SJSA1 (cell line): ENCODE measurements around the gene WHAMM. TPM values are rescaled to one million over a fixed set of nuclear protein-coding genes. Genes with fewer than 3 reads are reported as not detected.

Experiments
- DNase-seq, 2 experiments: peaks; one replicate each; pipeline ENCODE4 v3.0.0-alpha.2; 2015 to 2020; ENCODE audit warnings: low spot score in 2 of 2, low read depth in 1 of 2
- H3K27ac ChIP-seq: fragments of 250-450 bp; sonication (Bioruptor Pico); 2 replicates; pipeline ENCODE4 v1.5.1; 2020; ENCODE audit warnings: mild to moderate bottlenecking, moderate library complexity
- H3K27me3 ChIP-seq: fragments of 250-450 bp; sonication (Bioruptor Pico); replicated peaks from 2 replicates; pipeline ENCODE4 v1.5.1; 2020; ENCODE audit warnings: mild to moderate bottlenecking, moderate library complexity
- H3K36me3 ChIP-seq: fragments of 250-450 bp; sonication (Bioruptor Pico); 2 replicates; pipeline ENCODE4 v1.5.1; 2020; ENCODE audit warnings: mild to moderate bottlenecking
- H3K4me1 ChIP-seq: fragments of 250-450 bp; sonication (Bioruptor Pico); replicated peaks from 2 replicates; pipeline ENCODE4 v1.6.1; 2021; ENCODE audit warnings: mild to moderate bottlenecking
- H3K4me3 ChIP-seq: fragments of 250-450 bp; sonication (Bioruptor Pico); 2 replicates; pipeline ENCODE4 v1.5.1; 2020; ENCODE audit warnings: mild to moderate bottlenecking
- H3K9me3 ChIP-seq: fragments of 250-450 bp; sonication (Bioruptor Pico); replicated peaks from 2 replicates; pipeline ENCODE4 v1.5.1; 2020; ENCODE audit warnings: mild to moderate bottlenecking
- total RNA-seq: library from RNA; depleted of rRNA; stranded (reverse); fragments of >200 nt; shearing (Covaris generic); gene quantifications from 2 replicates; pipeline ENCODE4 v1.2.3, GENCODE V29; 2014

The WHAMM gene
- total RNA-seq, 1 experiment from 2014 or later = 4.8 TPM

DNA sequence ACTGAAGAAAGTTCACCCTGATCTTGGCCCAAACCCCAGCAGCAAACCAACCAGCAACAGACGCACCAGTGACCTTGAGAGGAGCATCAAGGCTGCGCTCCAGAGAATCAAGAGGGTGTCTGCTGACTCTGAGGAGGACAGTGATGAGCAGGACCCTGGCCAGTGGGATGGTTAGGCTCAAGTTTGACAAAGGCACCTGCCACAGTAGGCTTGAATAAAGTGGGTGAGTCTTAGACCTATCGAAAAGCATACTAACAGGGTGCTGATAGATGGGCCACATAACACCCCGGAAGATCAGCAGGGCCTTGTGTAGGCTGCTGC is 23.9 kb downstream of the WHAMM start:
- H3K9me3 ChIP-seq = no peaks in the 10 kb centered on the region
- peaks cover 23% of the 10 kb centered on the region for H3K4me1 ChIP-seq
- peak overlapping the region; percentile 63 for H3K27ac ChIP-seq
- DNase-seq = no peak
- H3K4me3 ChIP-seq = no peak overlapping the region
- H3K27me3 ChIP-seq = no peaks in the 10 kb centered on the region
- H3K36me3 ChIP-seq = peaks cover 74% of the 10 kb centered on the region

DNA sequence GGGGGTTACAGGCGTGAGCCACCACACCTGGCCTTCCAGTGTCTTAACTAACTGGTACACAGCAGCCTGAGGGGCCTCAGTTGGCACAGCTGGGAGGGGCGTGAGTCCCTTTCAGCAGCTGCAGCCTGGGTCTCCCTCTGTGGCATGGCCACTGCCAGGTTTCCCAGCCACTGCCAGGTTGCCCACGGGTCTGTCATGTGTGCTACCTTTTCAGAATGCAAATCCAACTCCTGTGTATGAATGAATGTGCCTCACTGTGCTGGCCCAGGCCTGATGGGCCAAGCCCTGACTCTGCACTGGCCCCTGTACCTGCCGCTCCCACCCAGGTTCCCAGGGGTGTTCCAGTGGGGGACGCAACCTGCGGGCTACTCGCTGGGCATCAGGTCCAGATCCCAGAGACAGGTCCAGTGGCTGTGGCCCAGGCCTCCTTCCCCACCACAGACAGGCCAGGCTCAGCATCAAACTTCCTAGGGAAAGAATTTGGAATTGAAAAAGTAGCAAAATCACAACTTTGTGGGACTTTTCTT is 26.0 kb downstream of the WHAMM start:
- no peak overlapping the region for H3K27ac ChIP-seq
- H3K4me1 ChIP-seq = peaks cover 23% of the 10 kb centered on the region
- H3K4me3 ChIP-seq = no peak overlapping the region
- H3K36me3 ChIP-seq = peaks cover 57% of the 10 kb centered on the region
- DNase-seq = no peak
- H3K9me3 ChIP-seq = no peaks in the 10 kb centered on the region
- no peaks in the 10 kb centered on the region for H3K27me3 ChIP-seq

DNA sequence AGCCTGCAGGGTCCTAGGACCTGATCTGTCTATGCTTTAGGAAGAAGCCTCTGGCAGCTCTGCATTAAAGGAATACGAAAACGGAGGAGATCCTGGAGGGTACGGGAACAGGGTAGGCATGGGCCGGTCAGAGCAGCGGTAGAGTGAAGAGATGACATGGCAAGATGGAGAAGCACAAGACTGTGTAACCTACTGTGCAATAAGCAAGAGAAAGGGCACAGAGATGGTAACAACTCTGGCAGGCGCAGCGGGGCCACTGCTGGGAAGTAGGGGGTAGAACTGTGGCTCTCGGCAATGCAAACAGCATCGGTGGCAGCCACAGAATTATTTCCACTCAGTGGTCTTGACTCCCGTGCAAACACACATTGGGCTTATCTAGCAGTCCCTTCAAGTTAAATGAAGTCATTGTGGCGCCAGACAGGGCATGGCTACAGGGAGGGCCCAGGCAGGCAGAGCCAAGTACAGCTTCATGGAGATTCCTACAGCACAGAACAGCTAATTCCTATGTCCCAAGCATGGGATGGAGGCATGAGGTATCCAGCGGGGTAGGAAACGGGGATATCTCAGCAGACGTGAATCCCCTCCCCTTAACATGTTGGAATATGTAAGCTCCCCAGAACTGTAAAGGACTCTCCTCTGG is 28.8 kb downstream of the WHAMM start:
- no peaks in the 10 kb centered on the region for H3K27me3 ChIP-seq

DNA sequence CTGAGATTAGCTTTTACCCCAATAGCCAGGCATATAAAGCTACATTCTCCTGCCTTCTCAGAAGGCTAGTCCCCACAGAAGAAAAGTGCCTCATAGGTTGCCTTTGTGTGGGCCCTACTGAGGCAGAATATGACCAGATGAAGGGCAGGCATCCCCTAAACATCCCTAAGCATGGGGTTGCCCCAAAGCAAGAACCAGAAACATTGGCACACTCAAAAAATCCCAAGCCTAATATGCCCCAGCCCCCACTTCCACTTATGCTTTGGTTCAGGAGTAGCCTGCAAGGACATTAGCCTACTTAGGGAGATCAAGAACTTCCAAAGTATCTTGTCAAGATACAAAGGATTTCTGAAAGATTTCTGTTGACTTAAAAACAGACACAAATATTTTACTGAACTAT is 29.7 kb downstream of the WHAMM start:
- no peak overlapping the region for H3K4me3 ChIP-seq
- no peak overlapping the region for H3K27ac ChIP-seq
- H3K4me1 ChIP-seq = no peaks in the 10 kb centered on the region
- H3K36me3 ChIP-seq = peaks cover 32% of the 10 kb centered on the region
- DNase-seq = no peak
- no peaks in the 10 kb centered on the region for H3K27me3 ChIP-seq
- no peaks in the 10 kb centered on the region for H3K9me3 ChIP-seq

More for the DNA sequence above, 28.8 kb downstream of the WHAMM start:
- peaks cover 41% of the 10 kb centered on the region for H3K36me3 ChIP-seq
- no peak overlapping the region for H3K4me3 ChIP-seq
- H3K27ac ChIP-seq = no peak overlapping the region
- no peaks in the 10 kb centered on the region for H3K9me3 ChIP-seq
- peaks cover 6% of the 10 kb centered on the region for H3K4me1 ChIP-seq
- DNase-seq = no peak

DNA sequence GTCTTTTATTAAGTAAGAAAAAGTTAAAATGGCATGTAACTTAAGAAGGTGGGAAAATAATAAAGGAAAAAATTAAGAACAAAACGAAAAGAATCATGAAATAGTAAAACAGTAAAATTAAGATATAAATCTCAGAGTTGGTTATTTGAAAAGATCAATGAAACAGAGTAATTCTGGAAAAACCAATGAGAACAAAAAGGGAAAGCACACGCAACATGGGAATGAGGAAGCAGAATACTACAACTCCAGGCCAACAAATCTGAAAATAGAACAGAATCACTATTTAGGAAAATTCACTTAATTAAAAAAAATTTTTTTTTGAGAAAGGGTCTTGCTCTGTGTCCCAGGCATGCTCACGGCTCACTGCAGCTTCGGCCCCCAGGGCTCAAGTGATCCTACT is 30.7 kb downstream of the WHAMM start:
- no peak overlapping the region for H3K27ac ChIP-seq
- H3K4me3 ChIP-seq = no peak overlapping the region
- H3K9me3 ChIP-seq = no peaks in the 10 kb centered on the region
- H3K27me3 ChIP-seq = no peaks in the 10 kb centered on the region
- H3K4me1 ChIP-seq = no peaks in the 10 kb centered on the region
- peaks cover 23% of the 10 kb centered on the region for H3K36me3 ChIP-seq
- DNase-seq = no peak

DNA sequence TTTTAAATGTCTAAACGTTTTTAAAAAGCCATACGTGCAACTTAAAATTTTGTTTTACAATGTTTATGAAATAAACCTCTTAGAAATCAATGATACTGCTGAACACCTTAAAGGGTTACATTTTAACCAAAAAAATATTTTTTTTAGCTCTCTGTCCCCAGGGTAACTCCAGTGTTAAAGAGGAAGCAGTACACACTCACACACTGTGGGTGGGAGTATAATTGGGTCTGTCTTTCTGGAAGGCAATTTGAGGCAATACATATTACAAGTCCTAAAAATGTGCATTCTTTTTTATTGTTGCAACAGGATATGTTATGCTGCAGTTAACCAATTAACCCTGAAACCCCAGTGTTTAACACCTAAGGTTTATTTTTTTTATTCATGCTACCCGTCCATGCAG is 34.1 kb downstream of the WHAMM start:
- no peak for DNase-seq
- Histone ChIP-seq H3K27ac (no peak overlapping the region), H3K9me3 (no peaks in the 10 kb centered on the region), H3K4me3 (no peak overlapping the region), H3K4me1 (no peaks in the 10 kb centered on the region), H3K27me3 (no peaks in the 10 kb centered on the region), H3K36me3 (no peaks in the 10 kb centered on the region)

DNA sequence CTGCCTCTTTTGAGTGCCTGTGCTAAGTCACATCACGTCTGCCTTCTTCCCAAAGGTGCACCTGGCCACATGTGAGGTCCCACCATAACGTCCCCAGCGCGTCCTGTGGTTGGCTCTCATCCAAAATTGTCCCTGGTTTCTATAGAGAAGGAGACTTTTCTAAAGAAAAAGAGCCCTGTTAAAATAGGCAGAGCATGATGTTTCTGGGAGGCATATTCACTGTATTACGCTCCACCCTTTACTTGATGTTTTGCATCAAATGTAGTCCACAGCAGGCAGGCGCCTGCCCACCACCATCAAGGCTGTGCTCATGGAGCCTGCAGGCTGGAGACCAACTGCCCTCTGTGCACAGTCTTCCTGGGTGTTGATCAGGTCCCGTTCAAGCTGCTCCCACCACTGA is 36.3 kb downstream of the WHAMM start:
- Histone ChIP-seq H3K27ac (no peak overlapping the region), H3K4me3 (no peak overlapping the region), H3K27me3 (no peaks in the 10 kb centered on the region), H3K9me3 (no peaks in the 10 kb centered on the region), H3K36me3 (no peaks in the 10 kb centered on the region), H3K4me1 (no peaks in the 10 kb centered on the region)
- DNase-seq = no peak

DNA sequence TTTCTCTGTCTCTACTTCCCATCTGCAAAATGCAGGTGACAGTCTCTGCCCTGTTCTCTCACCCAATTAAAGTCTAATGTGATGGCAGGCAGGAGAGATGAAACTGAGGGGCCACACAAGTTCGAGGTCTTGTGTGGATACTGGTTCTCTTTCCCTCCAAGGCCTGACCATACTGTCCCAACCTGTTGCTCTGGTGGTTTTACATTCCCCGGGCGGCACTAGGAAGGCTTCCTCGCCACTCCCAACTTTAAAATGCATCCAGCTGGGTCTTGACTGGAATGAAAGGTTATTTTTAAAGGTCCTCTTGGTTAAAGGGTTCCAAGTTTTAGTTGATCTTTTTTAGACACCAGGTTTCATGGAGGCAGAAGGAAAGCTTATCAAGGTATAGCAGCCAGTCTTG is 37.2 kb downstream of the WHAMM start:
- Histone ChIP-seq H3K27ac (no peak overlapping the region), H3K36me3 (no peaks in the 10 kb centered on the region), H3K4me1 (no peaks in the 10 kb centered on the region), H3K4me3 (no peak overlapping the region), H3K9me3 (no peaks in the 10 kb centered on the region), H3K27me3 (no peaks in the 10 kb centered on the region)
- DNase-seq = no peak

DNA sequence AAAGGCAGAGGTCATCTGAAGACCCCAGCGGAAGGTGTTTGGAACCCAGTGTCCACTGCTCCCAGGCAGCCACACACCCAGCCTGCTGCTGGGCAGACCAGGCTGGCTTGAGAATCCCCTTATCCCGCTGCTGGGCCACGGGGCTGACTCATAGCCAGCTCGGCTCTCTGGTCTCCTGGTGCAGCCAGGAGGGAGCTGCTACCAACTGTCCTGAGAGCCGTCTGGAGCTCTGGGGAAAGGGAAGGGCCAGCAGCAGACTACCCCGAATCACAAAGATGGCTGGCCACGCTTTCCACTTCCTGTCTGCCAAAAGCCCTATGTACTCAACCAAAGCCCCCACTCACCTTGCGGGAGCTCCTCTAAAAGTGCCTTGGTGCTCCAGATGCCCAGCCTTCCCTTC is 38.3 kb downstream of the WHAMM start:
- Histone ChIP-seq H3K36me3 (no peaks in the 10 kb centered on the region), H3K27ac (no peak overlapping the region), H3K4me3 (no peak overlapping the region), H3K27me3 (no peaks in the 10 kb centered on the region), H3K4me1 (no peaks in the 10 kb centered on the region), H3K9me3 (no peaks in the 10 kb centered on the region)
- DNase-seq = no peak

DNA sequence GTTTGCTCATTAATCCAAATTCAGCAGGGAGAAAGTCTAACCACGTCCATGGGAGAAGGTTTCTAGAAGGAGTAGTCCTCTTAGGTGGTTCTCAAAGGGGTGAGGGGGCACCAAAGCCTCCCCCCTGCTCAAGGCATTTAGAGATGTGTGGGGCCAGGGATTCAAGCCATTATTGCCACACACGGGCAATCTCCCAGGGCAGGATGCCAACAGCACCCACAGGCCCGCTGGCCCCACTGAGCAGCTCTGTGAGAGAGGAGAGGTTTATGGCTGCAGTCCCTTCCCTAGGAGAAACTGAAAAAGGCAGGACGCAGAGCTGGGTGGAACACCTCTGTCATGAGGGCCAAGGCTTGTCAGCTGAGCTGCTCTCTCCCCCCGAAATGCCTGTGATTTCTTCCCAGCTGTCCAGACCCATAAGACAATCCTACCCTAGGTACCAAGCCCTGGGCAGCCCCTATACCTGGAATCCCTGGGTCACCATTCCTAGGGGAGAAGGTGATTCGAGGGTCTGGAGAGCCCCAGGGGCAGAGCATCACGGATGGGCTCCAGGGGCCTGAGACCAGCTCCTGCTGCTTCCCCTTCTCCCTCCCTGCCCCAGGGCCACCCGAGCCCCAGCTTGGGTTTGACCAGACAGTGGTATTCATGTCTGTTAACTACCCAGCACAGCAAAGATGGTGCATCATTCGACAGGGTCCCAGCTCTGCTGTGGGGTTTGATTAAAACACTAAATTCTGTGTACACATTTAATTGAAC is 39.0 kb downstream of the WHAMM start:
- H3K36me3 ChIP-seq = no peaks in the 10 kb centered on the region
- H3K27ac ChIP-seq = no peak overlapping the region
- H3K4me1 ChIP-seq = no peaks in the 10 kb centered on the region
- H3K27me3 ChIP-seq = no peaks in the 10 kb centered on the region
- no peak for DNase-seq
- H3K9me3 ChIP-seq = no peaks in the 10 kb centered on the region
- H3K4me3 ChIP-seq = no peak overlapping the region

DNA sequence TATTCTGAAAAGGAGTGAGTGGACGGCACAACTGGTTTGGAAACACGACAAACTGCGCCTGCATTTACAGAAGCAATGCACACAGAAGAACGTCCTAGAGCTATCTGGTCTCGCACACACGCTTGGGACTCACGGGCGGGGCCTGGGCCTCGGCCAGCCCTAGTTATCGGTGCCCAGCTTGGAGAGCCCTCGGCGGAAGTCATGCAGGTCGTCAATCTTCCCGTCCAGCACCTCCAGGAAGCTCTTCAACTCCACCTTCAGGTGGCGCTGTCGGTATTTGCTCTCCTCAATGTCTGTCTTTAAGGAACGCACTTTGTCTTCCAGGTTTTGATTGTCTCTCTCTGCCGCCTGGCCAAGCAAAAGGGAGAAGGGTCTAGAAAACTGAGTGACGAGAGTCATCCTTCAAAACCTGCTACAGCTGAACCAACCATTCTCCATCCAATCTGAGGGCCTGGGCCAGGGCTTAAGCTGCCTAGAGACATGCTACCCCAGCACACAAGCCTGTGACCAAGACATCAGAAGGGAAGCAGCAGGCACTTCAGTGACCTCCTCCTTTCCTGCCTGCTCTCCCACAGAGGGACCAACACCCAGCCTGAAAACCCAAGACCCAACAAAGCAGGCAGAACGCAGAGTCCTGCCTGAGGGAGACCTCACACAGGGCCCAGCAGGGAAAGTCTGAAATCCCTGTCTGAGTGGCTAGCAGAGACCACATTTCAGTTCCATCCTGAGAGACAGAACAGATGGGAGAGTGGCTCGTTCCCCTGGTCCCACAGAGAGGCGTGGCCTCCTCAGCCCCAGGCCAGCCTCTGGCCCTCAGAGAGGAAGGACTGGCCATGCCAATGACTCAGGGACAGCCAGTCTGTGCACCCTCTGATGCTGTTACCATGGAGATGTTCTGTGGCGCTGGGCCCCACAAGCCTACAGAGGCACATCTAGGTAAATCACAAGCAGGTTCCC is 40.4 kb downstream of the WHAMM start:
- Histone ChIP-seq H3K36me3 (no peaks in the 10 kb centered on the region), H3K4me1 (no peaks in the 10 kb centered on the region), H3K27ac (no peak overlapping the region), H3K9me3 (no peaks in the 10 kb centered on the region), H3K4me3 (no peak overlapping the region), H3K27me3 (no peaks in the 10 kb centered on the region)
- DNase-seq = no peak

DNA sequence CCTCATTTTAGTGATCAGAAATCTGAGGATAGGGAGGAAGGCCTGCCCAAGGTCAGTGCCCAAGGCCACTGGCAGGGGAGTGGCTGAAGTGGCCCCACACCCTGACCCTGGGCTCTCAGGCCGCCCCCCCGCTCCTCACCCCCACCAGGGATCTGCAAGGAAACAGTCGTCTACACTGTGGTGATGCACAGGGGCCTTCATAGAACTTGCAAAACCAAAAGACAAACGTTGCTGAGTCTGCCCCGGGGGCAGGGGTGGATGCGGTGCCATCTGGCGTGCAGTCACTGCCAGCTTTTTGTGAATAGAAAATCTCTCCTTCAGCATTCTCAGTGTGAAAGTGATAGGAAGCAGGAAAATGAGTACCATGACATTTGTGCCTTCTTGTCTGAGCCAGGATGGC is 41.3 kb downstream of the WHAMM start:
- Histone ChIP-seq H3K27ac (no peak overlapping the region), H3K4me3 (no peak overlapping the region), H3K36me3 (no peaks in the 10 kb centered on the region), H3K4me1 (no peaks in the 10 kb centered on the region), H3K27me3 (no peaks in the 10 kb centered on the region), H3K9me3 (no peaks in the 10 kb centered on the region)
- peak in 1 of 2 experiments; percentile 25 for DNase-seq

DNA sequence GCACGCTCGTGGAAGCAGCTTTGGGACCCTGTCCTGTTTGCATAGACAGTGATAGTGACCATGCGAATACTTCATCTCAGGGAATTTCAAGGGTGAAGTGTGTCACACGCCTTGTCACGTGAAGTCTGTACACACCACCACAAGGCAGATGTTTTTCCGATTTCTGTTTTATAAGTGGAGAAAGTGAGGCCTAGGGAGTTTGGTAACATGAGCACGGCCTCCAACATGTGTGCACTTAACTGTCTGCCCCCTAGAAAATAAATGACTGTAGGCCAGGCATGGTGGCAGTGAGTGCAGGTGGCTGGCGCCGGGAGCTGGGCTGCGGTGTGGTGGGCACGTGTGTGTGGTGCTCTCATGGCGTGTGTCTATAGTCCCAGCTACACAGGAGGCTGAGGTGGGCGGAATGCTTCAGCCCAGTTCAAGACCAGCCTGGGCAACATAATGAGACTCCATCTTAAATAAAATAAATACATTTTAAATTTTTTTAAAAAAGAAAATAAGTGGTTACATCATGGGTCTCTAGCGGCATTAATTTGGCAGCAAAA is 42.0 kb downstream of the WHAMM start:
- Histone ChIP-seq H3K9me3 (no peaks in the 10 kb centered on the region), H3K27ac (no peak overlapping the region), H3K4me1 (no peaks in the 10 kb centered on the region), H3K4me3 (no peak overlapping the region), H3K27me3 (no peaks in the 10 kb centered on the region), H3K36me3 (no peaks in the 10 kb centered on the region)
- DNase-seq = peak in 1 of 2 experiments; percentile 18
